GM21619 (cell line): Measurements from ENCODE around the gene ABHD17A.
"Not testable (repeated sequence)": the region's sequence is repeated elsewhere in the genome, so short reads cannot be mapped to it uniquely, and the experiment has no call there.

Experiments
- ATAC-seq: cut with Tn5 transposase; IDR thresholded peaks from one replicate; pipeline ENCODE4 v1.9.1; 2021; ENCODE audit not compliant: unreplicated experiment

The ABHD17A gene

DNA sequence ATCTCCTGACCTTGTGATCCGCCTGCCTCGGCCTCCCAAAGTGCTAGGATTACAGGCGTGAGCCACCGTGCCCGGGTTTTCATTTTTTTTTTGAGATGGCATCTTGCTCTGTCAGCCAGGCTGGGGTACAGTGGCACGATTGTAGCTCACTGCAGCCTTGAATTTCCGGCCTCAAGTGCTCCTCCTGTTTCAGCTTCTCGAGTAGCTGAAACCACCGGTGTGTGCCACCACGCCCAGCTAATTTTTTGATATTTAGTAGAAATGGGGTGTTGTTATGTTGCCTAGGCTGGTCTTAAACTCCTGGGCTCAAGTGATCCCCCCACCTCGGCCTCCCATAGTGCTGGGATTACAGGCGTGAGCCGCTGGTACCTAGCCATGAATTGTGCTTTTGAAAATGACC, 25.8 kb upstream of the ABHD17A start:
- ATAC-seq: no peak

DNA sequence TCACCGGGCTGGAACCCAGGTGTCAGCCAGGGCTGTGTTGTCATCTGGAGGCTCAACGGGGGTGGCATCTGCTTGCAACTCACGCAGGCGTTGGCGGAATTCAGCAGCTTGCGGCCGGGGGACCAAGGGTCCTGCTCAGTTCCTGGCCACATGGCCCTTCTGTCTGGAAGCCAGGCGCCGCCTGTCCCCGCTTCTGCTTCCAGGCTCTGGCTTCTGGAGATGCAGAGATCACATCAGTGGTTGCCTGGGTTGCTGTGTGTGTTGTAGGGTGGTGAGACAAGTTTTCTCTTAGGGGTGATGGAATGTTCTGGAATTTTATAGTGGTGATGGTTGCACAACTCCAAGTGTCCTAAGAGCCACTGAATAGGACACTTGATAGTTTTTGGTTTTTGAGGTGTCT, 24.9 kb upstream of the ABHD17A start:
- no peak for ATAC-seq

DNA sequence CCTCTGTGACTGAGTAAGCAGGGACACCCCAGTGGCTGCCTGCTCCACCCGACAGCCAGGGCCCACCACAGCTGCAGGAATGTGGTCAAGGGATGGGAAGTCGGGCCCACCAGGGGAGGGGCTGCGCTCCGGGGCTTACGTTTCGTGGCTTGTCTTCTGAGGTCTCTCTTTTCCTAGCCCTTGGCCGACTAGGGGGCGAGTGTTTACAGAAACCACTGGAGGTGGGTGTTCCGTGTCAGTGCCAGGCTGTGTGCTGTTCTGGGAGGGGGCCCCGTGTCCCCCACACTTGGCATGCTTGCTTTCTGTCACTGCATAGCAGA, 24.4 kb upstream of the ABHD17A start:
- ATAC-seq: no peak

DNA sequence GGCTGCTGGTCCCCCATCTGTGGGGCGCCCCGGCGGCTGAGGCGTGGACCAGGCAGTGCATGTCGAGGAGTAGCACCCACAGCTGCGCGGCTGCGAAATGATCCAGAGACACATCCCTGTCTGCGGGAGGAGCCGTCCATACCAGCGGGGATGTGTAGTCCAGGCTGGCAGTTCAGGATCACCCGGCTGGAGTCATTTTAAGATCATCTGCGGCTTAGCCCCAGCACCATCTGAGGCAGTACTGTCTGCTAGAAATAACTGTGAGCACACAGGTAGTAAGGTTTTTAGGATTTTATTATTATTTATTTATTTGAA, 23.0 kb upstream of the ABHD17A start:
- no peak for ATAC-seq

DNA sequence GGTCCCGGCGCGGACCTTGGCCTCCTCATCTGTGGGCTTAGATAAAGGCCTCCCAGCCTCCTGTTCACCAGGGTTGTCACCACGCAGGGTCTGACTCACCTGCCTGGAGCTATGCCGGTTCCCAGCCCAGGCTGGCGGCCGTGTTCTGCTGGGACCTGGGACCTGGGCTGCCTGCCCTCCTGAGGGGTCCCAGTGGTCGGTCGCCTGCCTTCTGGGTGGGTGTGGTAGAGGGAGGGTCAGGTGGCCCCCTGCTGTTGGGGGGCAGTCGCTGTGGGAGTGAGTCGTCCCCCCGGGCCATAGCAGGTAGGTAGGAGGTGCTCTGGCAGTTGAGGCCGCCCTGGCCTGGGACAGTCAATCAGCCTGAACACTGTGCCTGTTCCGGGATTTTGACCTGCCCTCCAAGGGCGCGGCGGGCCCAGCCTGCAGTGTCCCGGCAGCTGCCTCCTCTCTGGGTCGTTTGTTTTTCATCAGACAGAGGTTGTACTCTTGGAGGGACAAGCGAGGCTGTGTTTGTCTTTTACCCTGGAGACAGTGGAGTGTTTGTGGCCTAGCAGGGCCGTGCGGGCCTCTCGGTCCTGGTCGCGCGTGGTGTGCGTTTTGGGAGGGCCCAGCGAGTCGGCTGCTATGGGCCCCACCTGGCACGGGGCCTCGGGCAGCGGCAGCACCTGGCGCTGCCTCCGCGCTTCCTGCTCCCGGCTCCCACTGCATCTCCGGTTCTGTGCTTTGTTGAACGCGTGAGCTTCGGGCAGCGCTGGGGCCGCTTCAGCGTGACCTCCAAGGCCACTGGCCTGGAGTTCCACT, 22.5 kb upstream of the ABHD17A start:
- no peak for ATAC-seq

DNA sequence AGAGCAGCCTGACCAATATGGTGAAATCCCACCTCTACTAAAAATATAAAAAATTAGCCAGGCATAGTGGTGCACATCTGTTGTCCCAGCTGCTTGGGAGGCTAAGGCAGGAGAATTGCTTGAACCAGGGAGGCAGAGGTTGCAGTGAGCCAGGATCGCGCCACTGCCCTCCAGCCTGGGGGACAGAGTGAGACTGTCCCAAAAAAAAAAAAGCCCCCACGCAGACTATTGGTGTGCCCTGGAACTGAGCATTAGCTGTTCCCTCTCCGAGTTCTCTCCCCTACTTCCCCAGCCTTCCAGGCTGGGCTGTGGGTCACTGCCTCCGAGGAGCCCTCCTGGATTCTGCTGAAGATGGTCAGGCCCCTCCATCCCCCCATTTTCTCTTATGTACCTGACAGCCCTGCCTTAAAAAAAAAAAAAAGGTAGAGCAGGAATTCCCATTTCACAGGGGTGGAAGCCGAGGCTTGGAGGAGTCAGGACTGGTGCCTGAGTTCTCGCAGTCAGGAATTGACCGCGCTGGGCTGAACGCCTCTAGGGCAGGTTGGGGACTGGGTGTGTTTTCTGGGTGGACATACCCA, 21.8 kb upstream of the ABHD17A start:
- no peak for ATAC-seq

DNA sequence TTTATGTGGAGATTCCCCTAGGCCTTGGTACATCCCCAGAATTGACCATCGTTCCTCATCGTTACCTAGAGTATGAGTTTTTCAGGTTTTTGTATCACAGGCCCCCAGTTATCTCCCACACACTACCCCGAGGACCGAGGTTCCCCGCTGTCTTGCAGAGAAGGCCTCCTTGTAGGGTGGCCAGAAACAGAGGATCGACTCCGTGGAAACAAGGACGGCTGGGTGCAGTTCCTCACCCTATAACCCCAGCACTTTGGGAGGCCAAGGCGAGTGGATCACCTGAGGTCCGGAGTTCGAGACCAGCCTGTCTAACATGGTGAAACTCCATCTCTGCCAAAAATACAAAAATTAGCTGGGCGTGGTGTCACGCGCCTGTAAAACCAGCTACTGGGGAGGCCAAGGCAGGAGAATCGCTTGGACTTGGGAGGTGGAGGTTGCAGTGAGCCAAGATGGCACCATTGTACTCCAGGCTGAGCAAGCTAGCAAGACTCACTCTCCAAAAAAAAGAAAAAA, 20.6 kb upstream of the ABHD17A start:
- no peak for ATAC-seq

DNA sequence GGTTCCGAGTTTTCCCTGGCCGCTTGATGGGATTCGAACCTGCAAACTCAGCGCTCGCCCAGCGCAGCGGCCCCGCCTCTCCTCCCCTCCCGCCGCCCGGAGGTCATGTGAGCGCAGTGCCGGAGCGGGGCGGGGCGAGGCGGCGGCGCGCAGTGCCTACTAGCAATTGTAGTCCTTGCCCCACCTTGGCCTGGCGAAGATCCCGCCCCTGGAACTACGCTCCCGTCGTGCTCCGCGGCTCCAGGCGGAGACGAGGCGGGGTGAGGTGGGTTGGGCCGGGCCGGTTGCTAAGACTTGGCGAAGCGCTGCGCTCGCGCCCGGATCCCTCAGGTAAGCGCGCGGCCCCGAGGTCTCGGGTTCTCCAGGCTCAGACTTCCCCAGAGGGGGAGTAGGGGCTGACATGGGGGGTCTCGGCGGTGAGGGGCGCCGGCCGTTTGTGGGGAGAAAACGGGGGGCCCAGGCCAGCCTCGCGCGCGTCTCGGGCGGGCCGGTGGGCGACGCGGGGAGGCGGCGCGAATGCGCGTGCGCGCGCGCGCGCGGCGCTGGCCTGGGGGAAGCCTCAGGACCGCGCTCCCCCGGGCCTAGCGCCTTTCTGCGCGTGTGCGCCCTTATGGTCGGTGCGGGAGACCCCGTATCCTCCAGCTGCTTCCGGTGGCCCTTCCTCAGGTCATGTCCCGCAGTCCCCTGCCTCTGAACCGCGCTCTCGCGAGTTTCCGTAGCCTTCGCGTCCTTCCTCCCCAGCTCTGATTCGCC, 20.0 kb upstream of the ABHD17A start, which contains the start of the genes ADAT3 and SCAMP4:
Gene ADAT3 (plus strand): TSS at position 290 of the 753 bp plus-strand sequence. CDS start 6,649 bp downstream, outside the sequence.
Gene SCAMP4 (plus strand): TSS at position 290 of the 753 bp plus-strand sequence. CDS start 9,621 bp downstream, outside the sequence.
- ATAC-seq: peak; percentile 73

DNA sequence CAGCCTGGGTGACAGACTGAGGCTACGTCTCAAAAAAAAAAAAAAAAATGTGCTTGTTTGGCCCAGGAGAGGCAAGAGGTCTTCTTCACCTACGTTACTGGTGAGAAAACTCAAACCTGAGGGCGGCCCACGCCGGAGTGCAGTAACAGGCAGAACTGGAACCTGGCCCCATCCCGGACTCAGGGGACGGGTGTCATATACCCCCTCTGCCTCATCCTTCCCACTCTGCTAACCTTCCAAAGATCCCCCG, 19.5 kb upstream of the ABHD17A start:
- no peak for ATAC-seq

DNA sequence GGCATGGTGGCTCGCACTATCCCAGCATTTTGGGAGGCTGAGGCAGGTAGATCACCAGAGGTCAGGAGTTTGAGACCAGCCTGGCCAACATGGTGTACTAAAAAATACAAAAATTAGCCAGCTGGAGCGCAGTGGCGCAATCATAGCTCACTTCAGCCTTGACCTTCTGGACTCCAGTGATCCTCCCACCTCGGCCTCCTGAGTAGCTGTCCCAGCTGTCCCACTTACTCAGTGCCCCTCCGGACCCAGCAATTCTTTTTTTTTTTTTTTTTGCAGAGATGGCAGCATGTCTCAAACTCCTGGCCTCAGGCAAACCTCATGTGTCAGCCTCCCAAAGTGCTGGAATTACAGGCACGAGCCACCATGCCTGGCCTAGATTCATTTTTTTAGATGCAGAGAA, 17.6 kb upstream of the ABHD17A start:
- ATAC-seq: no peak

DNA sequence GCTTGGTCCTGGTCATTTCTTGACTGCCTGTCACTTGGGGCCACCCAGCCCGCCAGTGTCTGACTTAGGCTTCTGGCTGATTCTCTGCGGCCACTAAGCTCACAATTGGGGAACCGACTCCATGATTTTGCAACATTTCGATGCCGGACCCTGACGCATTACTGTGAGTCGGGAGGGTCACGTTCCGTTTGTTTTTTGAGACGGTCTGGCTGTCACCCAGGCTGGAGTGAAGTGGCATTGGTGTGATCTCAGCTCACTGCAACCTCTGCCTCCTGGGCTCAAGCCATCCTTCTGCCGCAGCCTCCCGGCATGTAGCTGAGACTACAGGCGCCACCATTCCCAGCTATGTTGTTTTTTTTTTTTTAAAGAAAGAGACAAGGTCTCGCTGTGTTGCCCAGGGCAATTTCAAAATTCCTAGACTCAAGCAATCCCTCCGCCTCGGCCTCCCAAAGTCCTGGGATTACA, 16.7 kb upstream of the ABHD17A start:
- no peak for ATAC-seq

DNA sequence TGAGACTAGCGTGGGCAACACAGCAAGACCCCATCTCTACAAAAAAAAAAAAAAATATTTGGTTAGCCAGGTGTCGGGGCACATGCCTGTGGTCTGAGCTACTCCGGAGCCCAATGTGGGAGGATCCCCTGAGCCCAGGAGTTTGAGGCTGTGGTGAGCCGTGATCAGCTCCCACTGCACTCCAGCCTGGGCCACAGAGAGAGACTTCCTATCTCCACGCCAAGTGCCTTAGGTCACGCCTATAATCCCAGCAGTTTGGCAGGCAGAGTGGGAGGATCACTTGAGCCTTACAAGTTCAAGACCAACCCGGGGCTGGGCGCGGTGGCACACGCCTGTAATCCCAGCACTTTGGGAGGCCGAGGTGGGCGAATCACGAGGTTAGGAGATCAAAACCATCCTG, 11.2 kb upstream of the ABHD17A start:
- no peak for ATAC-seq

DNA sequence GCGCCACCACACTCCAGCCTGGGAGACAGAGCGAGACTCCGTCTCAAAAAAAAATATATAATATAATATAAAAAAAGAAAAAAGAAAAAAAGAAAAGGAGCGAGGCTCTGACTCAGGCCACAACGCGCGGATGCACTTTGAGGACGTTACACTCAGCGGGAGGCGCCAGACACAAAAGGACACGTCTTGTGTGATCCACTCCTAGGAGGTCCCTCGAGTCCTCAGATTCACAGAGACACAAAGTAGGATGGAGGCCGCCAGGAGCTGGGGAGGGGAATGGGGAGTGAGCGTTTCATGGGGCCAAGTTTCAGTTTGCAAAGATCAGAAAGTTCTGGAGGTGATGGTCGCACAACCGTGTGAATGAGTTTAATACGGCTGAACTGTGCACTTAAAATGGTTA, 8.5 kb upstream of the ABHD17A start:
- ATAC-seq: no peak

DNA sequence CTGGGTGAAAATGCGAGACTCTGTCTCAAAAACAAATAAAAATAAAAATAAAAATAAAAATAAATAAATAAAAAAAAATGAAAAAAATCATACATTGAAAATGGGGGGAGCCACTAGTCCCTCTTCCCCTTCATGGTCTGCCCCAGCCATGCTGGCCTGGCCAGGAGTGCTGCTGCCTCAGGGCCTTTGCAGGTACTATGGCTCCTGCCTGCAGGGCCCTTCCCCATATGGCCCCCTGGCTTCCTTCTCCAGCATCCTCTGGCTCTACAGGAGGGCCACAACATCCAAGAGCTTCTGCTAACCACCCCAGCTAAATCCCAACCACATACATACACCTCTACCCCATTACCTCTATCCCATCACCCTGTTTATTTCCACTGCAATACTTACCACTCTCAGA, 4.6 kb upstream of the ABHD17A start:
- no peak for ATAC-seq

DNA sequence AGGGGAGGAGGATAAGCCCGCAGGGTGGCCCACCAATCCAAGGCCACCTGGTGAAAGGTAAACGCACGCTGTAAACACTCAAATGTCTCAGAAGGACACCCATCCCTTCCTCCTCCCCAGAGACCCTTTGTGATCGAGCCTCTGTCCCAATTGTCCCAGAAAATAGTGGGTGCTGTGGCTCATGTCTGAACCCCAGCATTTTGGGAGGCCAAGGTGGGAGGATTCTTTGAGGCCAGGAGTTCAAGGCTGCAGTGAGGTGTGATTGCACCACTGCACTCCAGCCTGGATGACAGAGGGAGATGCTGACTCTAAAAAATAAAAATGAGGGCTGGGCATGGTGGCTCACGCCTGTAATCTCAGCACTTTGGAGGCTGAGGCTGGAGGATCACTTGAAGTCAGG, 3.1 kb upstream of the ABHD17A start:
- no peak for ATAC-seq

DNA sequence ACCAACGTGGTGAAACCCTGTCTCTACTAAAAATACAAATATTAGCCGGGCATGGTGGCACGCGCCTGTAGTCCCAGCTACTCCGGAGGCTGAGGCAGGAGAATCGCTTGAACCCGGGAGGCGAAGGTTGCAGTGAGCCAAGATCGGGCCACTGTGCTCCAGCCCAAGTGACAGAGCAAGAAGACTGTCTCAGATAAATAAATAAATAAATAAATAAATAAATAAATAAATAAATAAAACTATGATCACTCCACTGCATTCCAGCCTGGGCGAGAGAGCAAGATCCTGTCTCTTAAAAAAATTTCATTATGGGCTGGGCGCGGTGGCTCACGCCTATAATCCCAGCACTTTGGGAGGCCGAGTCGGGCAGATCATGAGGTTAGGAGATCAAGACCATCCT, 1.1 kb upstream of the ABHD17A start:
- not testable (repeated sequence) for ATAC-seq

DNA sequence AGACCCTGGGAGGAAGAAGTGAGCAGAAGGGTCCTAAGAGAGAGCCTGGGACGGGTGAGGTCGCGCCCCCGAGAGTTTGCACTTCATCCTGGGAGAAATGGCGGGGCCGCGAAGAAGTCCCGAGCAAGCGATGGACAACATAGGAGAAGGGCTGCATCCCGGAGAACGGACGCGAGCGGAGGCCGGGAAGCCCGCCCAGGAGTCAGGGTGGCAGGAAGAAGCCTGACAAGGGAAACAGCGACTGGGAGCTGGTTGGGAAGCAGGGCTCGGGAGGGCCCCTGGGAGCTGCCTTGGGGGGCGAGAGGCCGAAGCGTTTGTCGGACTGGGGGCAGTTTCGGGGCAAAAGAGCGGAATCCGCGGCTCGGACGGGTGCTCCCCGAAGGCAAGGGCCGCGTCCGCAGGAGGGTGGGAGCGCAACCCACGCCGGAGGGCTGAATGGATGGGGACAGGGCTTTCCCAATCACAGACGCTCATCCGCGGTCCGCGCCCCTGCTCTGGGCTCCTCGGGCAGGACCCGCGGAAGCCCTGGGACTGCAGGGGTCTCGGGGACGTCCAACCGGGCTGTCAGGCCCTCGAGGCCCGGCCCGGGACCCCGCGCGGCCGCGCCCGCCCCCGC, 469 bp downstream of the ABHD17A start:
- no peak for ATAC-seq

DNA sequence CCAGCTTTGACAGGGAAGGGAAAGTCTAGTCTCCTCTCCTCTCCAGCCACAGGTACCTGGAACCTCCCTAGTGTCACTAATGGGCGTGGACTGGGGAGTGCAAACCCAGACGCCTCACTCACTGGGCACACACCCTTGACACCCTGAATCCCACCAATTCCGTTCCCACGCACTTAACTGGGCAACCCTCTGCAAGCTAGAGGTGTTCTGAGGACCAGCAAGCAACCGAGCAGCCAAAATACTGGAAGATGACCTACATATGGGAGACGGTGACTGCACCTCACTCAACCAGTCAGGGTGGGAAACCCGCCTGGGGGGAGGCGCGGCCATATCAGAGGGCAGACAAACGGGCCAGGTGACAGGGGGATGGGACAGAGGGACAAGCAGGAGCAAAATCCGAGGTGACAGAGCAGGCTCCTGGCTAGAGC, 991 bp downstream of the ABHD17A start:
- ATAC-seq: no peak

DNA sequence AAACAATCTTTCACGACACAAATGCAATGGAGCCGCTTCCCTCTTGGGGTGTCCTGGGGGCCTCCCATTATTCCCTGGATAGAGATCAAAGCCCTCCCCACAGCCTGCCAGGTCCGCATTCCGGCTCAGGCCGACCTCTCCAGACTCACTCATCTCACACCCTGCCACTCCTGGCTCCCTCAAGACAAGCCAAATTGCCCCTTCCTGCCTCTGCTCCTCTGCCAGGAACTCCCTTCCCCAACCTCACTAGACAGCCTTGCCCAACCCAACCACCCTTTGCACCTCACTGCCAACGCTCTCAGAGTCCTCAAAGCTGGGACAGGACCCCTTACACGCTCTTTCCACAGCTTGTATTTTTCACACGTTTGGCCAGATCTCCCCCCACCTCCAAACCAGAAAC, 1.5 kb downstream of the ABHD17A start:
- no peak for ATAC-seq

DNA sequence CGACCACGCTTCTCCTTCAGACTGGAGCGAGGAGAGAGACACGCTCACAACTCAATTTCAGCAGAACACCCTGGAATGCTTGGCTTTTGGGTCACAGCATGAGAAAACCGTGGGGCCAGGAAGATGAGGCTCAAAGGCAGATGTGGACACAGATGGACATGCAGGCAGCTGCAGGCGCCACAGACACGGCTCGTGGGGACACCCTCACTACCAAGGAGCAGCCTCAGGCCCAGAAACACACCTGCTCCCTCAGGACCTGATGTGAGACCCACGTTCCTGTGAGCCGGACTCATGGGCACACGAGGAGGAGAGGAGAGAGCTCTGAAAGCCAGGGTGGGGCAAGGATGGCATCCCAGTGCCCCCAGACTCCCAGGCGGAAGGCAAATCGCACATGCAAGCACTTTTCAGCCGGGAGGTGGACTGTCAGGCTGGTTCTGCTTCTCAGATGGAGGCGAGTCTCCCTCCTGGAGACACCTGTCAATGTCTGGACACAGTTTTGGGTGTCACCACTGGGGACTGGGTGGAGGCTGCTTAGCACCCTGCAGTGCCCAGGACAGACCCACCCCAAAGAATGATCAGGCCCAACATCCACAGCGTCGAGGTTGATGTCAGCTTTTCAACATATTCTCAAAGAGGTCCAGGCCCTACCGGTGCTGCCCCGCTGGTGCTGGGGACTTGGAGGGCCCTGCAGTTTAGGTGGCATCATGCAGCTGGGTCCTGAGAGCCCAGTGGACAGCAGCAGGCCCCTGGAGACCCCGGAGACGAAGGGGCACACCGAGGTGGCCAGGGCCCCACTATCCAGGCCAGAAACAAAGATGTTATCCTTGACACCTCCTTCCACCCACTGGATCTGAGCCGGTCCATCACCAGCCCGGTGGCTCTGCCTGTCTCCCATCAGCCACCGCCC, 2.3 kb downstream of the ABHD17A start:
- no peak for ATAC-seq
